ENCODE data around the gene ECHS1. TPM values are rescaled to one million over a fixed set of nuclear protein-coding genes. Genes with fewer than 3 reads are reported as not detected.

Gene ECHS1
- polyA plus RNA-seq, 3 donors: 34.6 to 102 (median 85.1) TPM

DNA sequence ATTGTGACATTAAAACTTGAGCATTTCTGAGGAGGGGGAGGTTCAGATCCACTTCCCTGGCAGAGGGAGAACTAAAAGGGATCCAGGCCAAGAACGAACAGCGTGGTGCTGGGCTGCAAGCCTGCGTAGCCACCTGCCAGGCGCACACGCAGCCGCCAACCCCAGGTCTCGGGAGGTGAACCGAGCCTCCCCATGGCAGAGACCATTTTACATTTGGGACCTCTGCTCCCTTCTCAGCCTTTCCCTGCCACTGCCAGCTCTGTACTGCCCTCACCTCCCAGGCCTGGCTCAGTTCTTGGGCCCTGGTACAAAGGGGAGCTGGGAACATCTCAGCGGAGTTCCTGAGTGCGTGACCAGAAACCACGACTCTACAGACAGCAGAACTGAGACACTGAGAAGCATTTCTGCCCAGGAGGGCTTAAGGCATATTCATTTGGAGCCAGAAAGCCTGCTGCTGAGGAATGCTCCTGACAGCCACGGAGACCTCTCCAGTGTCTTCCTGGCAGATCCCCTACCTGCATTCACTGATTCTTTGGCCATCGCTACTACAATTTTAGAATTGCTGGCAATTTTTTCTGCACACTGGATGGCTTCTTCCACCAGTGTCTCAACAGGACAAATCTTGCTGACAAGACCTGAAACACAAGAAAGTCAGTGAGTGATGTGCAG is 7.6 kb downstream of the ECHS1 start:
- H3K4me2 ChIP-seq (replicated peaks; ENCODE audit: extremely low read depth, low read length, poor library complexity, severe bottlenecking): no peak overlapping the region
- no peaks in the 10 kb centered on the region for H3K4me1 ChIP-seq (ENCODE audit: control insufficient read depth in 1 of 2, insufficient read depth in 2 of 2, low read length in 2 of 2)
- H3K27me3 ChIP-seq (ENCODE audit: control insufficient read depth in 2 of 2, insufficient read depth in 2 of 2, low read length in 2 of 2): no peaks in the 10 kb centered on the region
- no peak overlapping the region for H3K4me3 ChIP-seq (replicated peaks in 1 of 3; ENCODE audit: low read depth in 2 of 3, low read length in 3 of 3)
- H3K27ac ChIP-seq (ENCODE audit: low read depth in 1 of 2, low read length in 2 of 2): no peak overlapping the region
- no peak overlapping the region for H2AFZ ChIP-seq (ENCODE audit: insufficient read depth, low read depth, low read length, poor library complexity, severe bottlenecking)
- 93% methylated on average over 13 of the region's 13 CpGs for WGBS (ENCODE audit: insufficient coverage)
- H3K36me3 ChIP-seq (replicated peaks in 1 of 2; ENCODE audit: control insufficient read depth in 1 of 2, insufficient read depth in 2 of 2, low read length in 2 of 2): peaks cover 71 to 83% of the 10 kb centered on the region in 2 donors
- TF ChIP-seq, protein P1, sequence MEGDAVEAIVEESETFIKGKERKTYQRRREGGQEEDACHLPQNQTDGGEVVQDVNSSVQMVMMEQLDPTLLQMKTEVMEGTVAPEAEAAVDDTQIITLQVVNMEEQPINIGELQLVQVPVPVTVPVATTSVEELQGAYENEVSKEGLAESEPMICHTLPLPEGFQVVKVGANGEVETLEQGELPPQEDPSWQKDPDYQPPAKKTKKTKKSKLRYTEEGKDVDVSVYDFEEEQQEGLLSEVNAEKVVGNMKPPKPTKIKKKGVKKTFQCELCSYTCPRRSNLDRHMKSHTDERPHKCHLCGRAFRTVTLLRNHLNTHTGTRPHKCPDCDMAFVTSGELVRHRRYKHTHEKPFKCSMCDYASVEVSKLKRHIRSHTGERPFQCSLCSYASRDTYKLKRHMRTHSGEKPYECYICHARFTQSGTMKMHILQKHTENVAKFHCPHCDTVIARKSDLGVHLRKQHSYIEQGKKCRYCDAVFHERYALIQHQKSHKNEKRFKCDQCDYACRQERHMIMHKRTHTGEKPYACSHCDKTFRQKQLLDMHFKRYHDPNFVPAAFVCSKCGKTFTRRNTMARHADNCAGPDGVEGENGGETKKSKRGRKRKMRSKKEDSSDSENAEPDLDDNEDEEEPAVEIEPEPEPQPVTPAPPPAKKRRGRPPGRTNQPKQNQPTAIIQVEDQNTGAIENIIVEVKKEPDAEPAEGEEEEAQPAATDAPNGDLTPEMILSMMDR (IDR thresholded peaks at IDR 0.05): no peak
- intact Hi-C loops (cut with micrococcal nuclease): no loop called here
- Mint-ChIP-seq H3K4me3 (no peak overlapping the region), H3K27ac (peak overlapping the region in 1 of 7 donors; percentile 3), H3K4me1 (no peaks in the 10 kb centered on the region), H3K9me3 (no peaks in the 10 kb centered on the region), H3K36me3 (peaks cover 67 to 82% of the 10 kb centered on the region in 2 donors), H3K27me3 (ENCODE audit: low read depth in 3 of 3) (peaks cover 0 to 2% (median 0%) of the 10 kb centered on the region in 3 donors)
- H3K79me2 ChIP-seq (ENCODE audit: insufficient read depth, low read length): no peaks in the 10 kb centered on the region
- DNase-seq: no peak
- H4K20me1 ChIP-seq (ENCODE audit: insufficient read depth, low read length): no peaks in the 10 kb centered on the region
- no peaks in the 10 kb centered on the region for H3K9me3 ChIP-seq (replicated peaks in 1 of 2; ENCODE audit: control insufficient read depth in 1 of 2, insufficient read depth in 1 of 2, low read length in 2 of 2)
- no peak overlapping the region for H3K9ac ChIP-seq (ENCODE audit: insufficient read depth, low read length, poor library complexity, severe bottlenecking)

DNA sequence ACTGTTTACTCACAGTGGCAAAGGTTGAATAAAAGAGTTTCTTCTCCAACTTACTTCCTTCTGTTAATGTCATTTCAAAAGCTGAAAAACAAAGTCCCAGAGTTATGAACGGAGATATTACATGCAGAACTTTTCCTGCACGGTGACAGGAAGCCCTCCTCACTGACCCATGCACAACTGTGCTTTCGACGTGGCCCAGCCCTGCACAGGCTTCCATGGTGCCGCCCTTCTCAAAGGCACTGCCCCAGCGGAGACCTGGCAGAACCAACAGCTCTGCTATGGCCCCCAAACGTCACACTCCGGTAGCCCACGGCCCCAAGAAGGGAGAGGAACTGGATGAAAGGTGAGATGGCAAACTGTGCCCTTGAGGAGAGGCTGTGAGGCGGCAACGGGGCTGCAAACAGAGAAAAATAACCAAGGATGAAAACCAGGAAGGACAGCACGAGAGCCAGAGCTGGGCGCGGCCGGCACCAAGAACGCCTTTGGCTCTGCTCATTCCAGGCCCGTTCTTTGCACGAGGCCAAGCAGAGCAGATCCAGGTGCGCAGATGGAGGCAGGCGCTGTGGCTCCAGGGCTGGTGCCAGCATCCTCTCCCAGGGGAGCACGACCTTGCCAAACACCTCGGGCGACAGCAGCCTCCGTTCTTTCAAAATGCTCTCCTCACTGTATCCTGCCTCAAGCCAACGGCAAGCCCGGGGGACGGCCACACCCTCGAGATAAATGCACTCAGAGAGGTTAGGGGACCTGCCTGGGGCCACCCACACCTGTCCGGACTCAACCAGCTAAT is 8.3 kb downstream of the ECHS1 start:
- no peak overlapping the region for H3K27ac ChIP-seq (ENCODE audit: low read depth in 1 of 2, low read length in 2 of 2)
- 95% methylated on average over 27 of the region's 29 CpGs for WGBS (ENCODE audit: insufficient coverage)
- Mint-ChIP-seq H3K36me3 (peaks cover 61 to 74% of the 10 kb centered on the region in 2 donors), H3K9me3 (no peaks in the 10 kb centered on the region), H3K4me3 (no peak overlapping the region), H3K27me3 (ENCODE audit: low read depth in 3 of 3) (peaks cover 0 to 2% (median 0%) of the 10 kb centered on the region in 3 donors), H3K27ac (peak overlapping the region in 1 of 7 donors; percentile 3), H3K4me1 (no peaks in the 10 kb centered on the region)
- TF ChIP-seq, protein P1 (IDR thresholded peaks at IDR 0.05): no peak
- no peak overlapping the region for H3K4me2 ChIP-seq (replicated peaks; ENCODE audit: extremely low read depth, low read length, poor library complexity, severe bottlenecking)
- no peaks in the 10 kb centered on the region for H3K9me3 ChIP-seq (replicated peaks in 1 of 2; ENCODE audit: control insufficient read depth in 1 of 2, insufficient read depth in 1 of 2, low read length in 2 of 2)
- no peaks in the 10 kb centered on the region for H4K20me1 ChIP-seq (ENCODE audit: insufficient read depth, low read length)
- no peaks in the 10 kb centered on the region for H3K79me2 ChIP-seq (ENCODE audit: insufficient read depth, low read length)
- H3K27me3 ChIP-seq (ENCODE audit: control insufficient read depth in 2 of 2, insufficient read depth in 2 of 2, low read length in 2 of 2): no peaks in the 10 kb centered on the region
- peaks cover 64 to 75% of the 10 kb centered on the region in 2 donors for H3K36me3 ChIP-seq (replicated peaks in 1 of 2; ENCODE audit: control insufficient read depth in 1 of 2, insufficient read depth in 2 of 2, low read length in 2 of 2)
- no peak for DNase-seq
- intact Hi-C loops (cut with micrococcal nuclease): no loop called here
- H3K9ac ChIP-seq (ENCODE audit: insufficient read depth, low read length, poor library complexity, severe bottlenecking): no peak overlapping the region
- no peak overlapping the region for H3K4me3 ChIP-seq (replicated peaks in 1 of 3; ENCODE audit: low read depth in 2 of 3, low read length in 3 of 3)
- H3K4me1 ChIP-seq (ENCODE audit: control insufficient read depth in 1 of 2, insufficient read depth in 2 of 2, low read length in 2 of 2): no peaks in the 10 kb centered on the region
- no peak overlapping the region for H2AFZ ChIP-seq (ENCODE audit: insufficient read depth, low read depth, low read length, poor library complexity, severe bottlenecking)

Measured in CD14-positive monocyte (primary cell).